Osteoblast (primary cell): ENCODE results near the gene EMILIN2. TPM values are rescaled to one million over a fixed set of nuclear protein-coding genes. Genes with fewer than 3 reads are reported as not detected.

Source experiments
- DNase-seq: peaks from one replicate; pipeline ENCODE4 v3.0.0; 2011; ENCODE audit warnings: low spot score, mixed read lengths; ENCODE audit not compliant: insufficient read length; ENCODE audit errors: missing footprints
- H2AFZ ChIP-seq: 2 replicates; pipeline ENCODE4 v1.6.0; 2011; ENCODE audit warnings: mild to moderate bottlenecking, low read length
- H3K27ac ChIP-seq: 2 replicates; pipeline ENCODE4 v1.5.1; 2011; ENCODE audit warnings: mild to moderate bottlenecking, low read depth, low read length, moderate library complexity
- H3K27me3 ChIP-seq: 2 replicates; pipeline ENCODE4 v1.6.0; 2012; ENCODE audit warnings: mild to moderate bottlenecking, control low read depth, inconsistent platforms, low read length, moderate library complexity; ENCODE audit not compliant: insufficient read depth
- H3K36me3 ChIP-seq: 2 replicates; pipeline ENCODE4 v1.5.1; 2011; ENCODE audit warnings: mild to moderate bottlenecking, low read length, control low read depth, moderate library complexity; ENCODE audit not compliant: insufficient read depth
- H3K4me1 ChIP-seq: 2 replicates; pipeline ENCODE4 v1.5.1; 2011; ENCODE audit warnings: mild to moderate bottlenecking, low read length, control low read depth, moderate library complexity; ENCODE audit not compliant: insufficient read depth
- H3K4me2 ChIP-seq: 2 replicates; pipeline ENCODE4 v1.6.0; 2011; ENCODE audit warnings: mild to moderate bottlenecking, low read length; ENCODE audit not compliant: insufficient read depth
- H3K4me3 ChIP-seq: fragments of 200-600 bp; sonication (generic); 3 replicates; pipeline ENCODE4 v1.5.1; 2012; ENCODE audit warnings: mild to moderate bottlenecking, low read length, inconsistent platforms; ENCODE audit not compliant: insufficient read depth
- H3K79me2 ChIP-seq: 2 replicates; pipeline ENCODE4 v1.6.0; 2012; ENCODE audit warnings: mild to moderate bottlenecking, low read length, control low read depth, inconsistent platforms; ENCODE audit not compliant: insufficient read depth
- H3K9me3 ChIP-seq: 2 replicates; pipeline ENCODE4 v1.5.1; 2011; ENCODE audit warnings: low read depth, low read length, control low read depth
- H4K20me1 ChIP-seq: 2 replicates; pipeline ENCODE4 v1.6.0; 2012; ENCODE audit warnings: mild to moderate bottlenecking, low read length, control low read depth; ENCODE audit not compliant: insufficient read depth
- CTCF ChIP-seq: IDR thresholded peaks from 2 replicates; pipeline ENCODE4 v1.5.1; 2011; ENCODE audit warnings: mild to moderate bottlenecking, low read depth, low read length, moderate library complexity; ENCODE audit errors: extremely low read depth
- total RNA-seq: library from RNA; depleted of rRNA; stranded (reverse); fragments of >200 nt; gene quantifications from 2 replicates; pipeline ENCODE4 v1.2.3, GENCODE V29; 2012

The EMILIN2 gene
- total RNA-seq, 1 donor, result 4.3 TPM

- Histone ChIP-seq H3K27me3 (peaks cover 5% of the 10 kb centered on the region), H3K4me2 (peak overlapping the region; percentile 80), H4K20me1 (peaks cover 4% of the 10 kb centered on the region), H3K36me3 (peaks cover 16% of the 10 kb centered on the region), H3K9me3 (no peaks in the 10 kb centered on the region), H3K27ac (no peak overlapping the region), H2AFZ (no peak overlapping the region), H3K4me1 (no peaks in the 10 kb centered on the region), H3K79me2 (no peaks in the 10 kb centered on the region), H3K4me3 (peak overlapping the region; percentile 72)
- TF ChIP-seq CTCF, result no peak
- DNase-seq, result no peak
Observed at GRCh38 chr18:2907550-2908135, 60.8 kb downstream of the EMILIN2 start.

- DNase-seq, result no peak
- H3K4me2 ChIP-seq, result no peak overlapping the region
- no peak for TF ChIP-seq CTCF
Observed at GRCh38 chr18:2908166-2908945, 61.5 kb downstream of the EMILIN2 start.

GRCh38 chr18:2908946-2909335 lies 62.1 kb downstream of the EMILIN2 start:
- Histone ChIP-seq H4K20me1 (peaks cover 4% of the 10 kb centered on the region), H3K9me3 (no peaks in the 10 kb centered on the region), H3K27me3 (peaks cover 2% of the 10 kb centered on the region), H3K4me3 (no peak overlapping the region), H2AFZ (no peak overlapping the region), H3K4me1 (no peaks in the 10 kb centered on the region), H3K79me2 (no peaks in the 10 kb centered on the region), H3K4me2 (no peak overlapping the region), H3K36me3 (peaks cover 29% of the 10 kb centered on the region), H3K27ac (no peak overlapping the region)
- DNase-seq, result no peak
- TF ChIP-seq CTCF, result no peak

More at GRCh38 chr18:2908166-2908945, 61.5 kb downstream of the EMILIN2 start:
- no peak overlapping the region for H3K27ac ChIP-seq
- H3K79me2 ChIP-seq, result no peaks in the 10 kb centered on the region
- peaks cover 5% of the 10 kb centered on the region for H3K27me3 ChIP-seq
- no peak overlapping the region for H3K4me3 ChIP-seq
- H3K9me3 ChIP-seq, result no peaks in the 10 kb centered on the region
- peaks cover 4% of the 10 kb centered on the region for H4K20me1 ChIP-seq
- no peak overlapping the region for H2AFZ ChIP-seq
- H3K36me3 ChIP-seq, result peaks cover 23% of the 10 kb centered on the region
- H3K4me1 ChIP-seq, result no peaks in the 10 kb centered on the region

GRCh38 chr18:2909431-2910140 lies 62.8 kb downstream of the EMILIN2 start:
- Histone ChIP-seq H2AFZ (no peak overlapping the region), H3K36me3 (peaks cover 35% of the 10 kb centered on the region), H3K9me3 (no peaks in the 10 kb centered on the region)

More at GRCh38 chr18:2909431-2910140, 62.8 kb downstream of the EMILIN2 start:
- H3K4me2 ChIP-seq, result no peak overlapping the region
- H3K4me1 ChIP-seq, result no peaks in the 10 kb centered on the region
- no peaks in the 10 kb centered on the region for H3K79me2 ChIP-seq
- peaks cover 4% of the 10 kb centered on the region for H4K20me1 ChIP-seq
- DNase-seq, result peak; percentile 86
- H3K27ac ChIP-seq, result no peak overlapping the region
- peaks cover 2% of the 10 kb centered on the region for H3K27me3 ChIP-seq
- no peak overlapping the region for H3K4me3 ChIP-seq
- TF ChIP-seq CTCF, result no peak
